Lower lobe of right lung (tissue), 2 donors: ENCODE data around the gene BPGM. TPM values are rescaled to one million over a fixed set of nuclear protein-coding genes. Genes with fewer than 3 reads are reported as not detected.
"Not testable (repeated sequence)": the region's sequence is repeated elsewhere in the genome, so short reads cannot be mapped to it uniquely, and the experiment has no call there.

Source experiments
- ATAC-seq, 2 donors: fragments of 200-7000 bp; cut with Tn5 transposase; one replicate each; pipeline ENCODE4 v1.9.1; 2020 to 2022; ENCODE audit warnings: mild to moderate bottlenecking in 2 of 2, moderate library complexity in 2 of 2
- DNase-seq: peaks from one replicate; pipeline ENCODE4 v3.0.0-alpha.2; 2020
- H3K27ac ChIP-seq: fragments of 200-600 bp; one replicate; pipeline ENCODE4 v1.8.0; 2022
- H3K27me3 ChIP-seq: fragments of 200-600 bp; one replicate; pipeline ENCODE4 v1.8.0; 2022; ENCODE audit warnings: low read depth
- H3K36me3 ChIP-seq: fragments of 200-600 bp; one replicate; pipeline ENCODE4 v1.8.0; 2022; ENCODE audit warnings: mild to moderate bottlenecking
- H3K4me1 ChIP-seq: fragments of 200-600 bp; one replicate; pipeline ENCODE4 v1.8.0; 2022
- H3K4me3 ChIP-seq: fragments of 200-600 bp; one replicate; pipeline ENCODE4 v1.8.0; 2022; ENCODE audit warnings: mild to moderate bottlenecking
- H3K9me3 ChIP-seq: fragments of 200-600 bp; one replicate; pipeline ENCODE4 v1.8.0; 2022
- intact Hi-C: fragments of 100-400 bp; cut with DNase I; formaldehyde crosslinking; loops from one replicate; pipeline ENCODE4 v1.11.0; 2022
- total RNA-seq: library from RNA; stranded (reverse); fragmentation: NEBNext Ultra II Directional; extraction: Animal tissue kit (Norgen Biotek cat#: 25700); gene quantifications from one replicate; pipeline ENCODE4 v1.2.1, GENCODE V29; 2021
- TF ChIP-seq, protein P1 (sequence below): fragments of 200-600 bp; IDR thresholded peaks from one replicate; pipeline ENCODE4 v1.8.0; 2022; ENCODE audit warnings: antibody characterized with exemption, mild to moderate bottlenecking
- donor health status: DM: no; HTN: yes; CAD: no; lungs with severe emphysema.

BPGM gene
- total RNA-seq, 1 donor from 2014 or later, result 16.9 TPM

- DNase-seq, result no peak
- H3K4me3 ChIP-seq, result no peak overlapping the region
- TF ChIP-seq, protein P1, sequence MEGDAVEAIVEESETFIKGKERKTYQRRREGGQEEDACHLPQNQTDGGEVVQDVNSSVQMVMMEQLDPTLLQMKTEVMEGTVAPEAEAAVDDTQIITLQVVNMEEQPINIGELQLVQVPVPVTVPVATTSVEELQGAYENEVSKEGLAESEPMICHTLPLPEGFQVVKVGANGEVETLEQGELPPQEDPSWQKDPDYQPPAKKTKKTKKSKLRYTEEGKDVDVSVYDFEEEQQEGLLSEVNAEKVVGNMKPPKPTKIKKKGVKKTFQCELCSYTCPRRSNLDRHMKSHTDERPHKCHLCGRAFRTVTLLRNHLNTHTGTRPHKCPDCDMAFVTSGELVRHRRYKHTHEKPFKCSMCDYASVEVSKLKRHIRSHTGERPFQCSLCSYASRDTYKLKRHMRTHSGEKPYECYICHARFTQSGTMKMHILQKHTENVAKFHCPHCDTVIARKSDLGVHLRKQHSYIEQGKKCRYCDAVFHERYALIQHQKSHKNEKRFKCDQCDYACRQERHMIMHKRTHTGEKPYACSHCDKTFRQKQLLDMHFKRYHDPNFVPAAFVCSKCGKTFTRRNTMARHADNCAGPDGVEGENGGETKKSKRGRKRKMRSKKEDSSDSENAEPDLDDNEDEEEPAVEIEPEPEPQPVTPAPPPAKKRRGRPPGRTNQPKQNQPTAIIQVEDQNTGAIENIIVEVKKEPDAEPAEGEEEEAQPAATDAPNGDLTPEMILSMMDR, result peak; percentile 27
- H3K27me3 ChIP-seq, result no peaks in the 10 kb centered on the region
- ATAC-seq, result no peak
- H3K27ac ChIP-seq, result no peak overlapping the region
- no peaks in the 10 kb centered on the region for H3K36me3 ChIP-seq
- peaks cover 13% of the 10 kb centered on the region for H3K4me1 ChIP-seq
- intact Hi-C loops, result no loop called here
- H3K9me3 ChIP-seq, result no peaks in the 10 kb centered on the region
Observed at GRCh38 chr7:134686786-134687185, 40.1 kb downstream of the BPGM start.

- Histone ChIP-seq H3K4me3 (peak overlapping the region; percentile 12), H3K4me1 (peaks cover 13% of the 10 kb centered on the region)
- H3K27me3 ChIP-seq, DNase-seq, H3K36me3 ChIP-seq, H3K27ac ChIP-seq, intact Hi-C loops, H3K9me3 ChIP-seq, ATAC-seq: not testable (repeated sequence)
Observed at GRCh38 chr7:134689550-134689949, 42.9 kb downstream of the BPGM start.

- intact Hi-C loops, result loop anchor here (10.0 kb wide), 1 partner anchor 55 kb away; no protein-coding TSS in a partner anchor
Observed at GRCh38 chr7:134690016-134690415, 43.4 kb downstream of the BPGM start.

GRCh38 chr7:134690614-134691504 lies 44.2 kb downstream of the BPGM start:
- H3K4me1 ChIP-seq, result peaks cover 13% of the 10 kb centered on the region
- TF ChIP-seq, protein P1, result no peak
- H3K27ac ChIP-seq, result peak overlapping the region; percentile 48
- H3K36me3 ChIP-seq, result no peaks in the 10 kb centered on the region
- H3K27me3 ChIP-seq, result no peaks in the 10 kb centered on the region
- intact Hi-C loops, result loop anchor here (10.0 kb wide), 1 partner anchor 54 kb away; no protein-coding TSS in a partner anchor
- H3K4me3 ChIP-seq, result no peak overlapping the region
- H3K9me3 ChIP-seq, result no peaks in the 10 kb centered on the region
- ATAC-seq (peak; percentile 24), DNase-seq (no peak)

More at GRCh38 chr7:134690016-134690415, 43.4 kb downstream of the BPGM start:
- Histone ChIP-seq H3K9me3 (no peaks in the 10 kb centered on the region), H3K4me1 (peaks cover 13% of the 10 kb centered on the region), H3K27me3 (no peaks in the 10 kb centered on the region), H3K4me3 (peak overlapping the region; percentile 12), H3K27ac (peak overlapping the region; percentile 48), H3K36me3 (no peaks in the 10 kb centered on the region)
- DNase-seq, result no peak
- TF ChIP-seq, protein P1, result peak; percentile 45
- peak; percentile 49 to 65 for ATAC-seq

- TF ChIP-seq, protein P1, result no peak
- no peak for DNase-seq
- no peak for ATAC-seq
- peaks cover 13% of the 10 kb centered on the region for H3K4me1 ChIP-seq
- no peaks in the 10 kb centered on the region for H3K9me3 ChIP-seq
- H3K36me3 ChIP-seq, result no peaks in the 10 kb centered on the region
- intact Hi-C loops, result loop anchor here (10.0 kb wide), 1 partner anchor 53 kb away; no protein-coding TSS in a partner anchor
- no peak overlapping the region for H3K27ac ChIP-seq
- H3K27me3 ChIP-seq, result no peaks in the 10 kb centered on the region
- no peak overlapping the region for H3K4me3 ChIP-seq
Observed at GRCh38 chr7:134691546-134692343, 45.1 kb downstream of the BPGM start.
